HG02943 (cell line): ENCODE data around the gene AUH.

Experiments used
- ATAC-seq: cut with Tn5 transposase; IDR thresholded peaks from one replicate; pipeline ENCODE4 v1.9.1; 2021; ENCODE audit warnings: mild to moderate bottlenecking, low read depth, moderate library complexity; ENCODE audit not compliant: unreplicated experiment

Gene AUH

GRCh38 chr9:91341749-91342148 is 20.0 kb downstream of the AUH start:
- no peak for ATAC-seq

- ATAC-seq, result no peak
Measured at GRCh38 chr9:91341258-91341746, 20.4 kb downstream of the AUH start.

- ATAC-seq, result no peak
Measured at GRCh38 chr9:91340395-91340967, 21.2 kb downstream of the AUH start.

DNA sequence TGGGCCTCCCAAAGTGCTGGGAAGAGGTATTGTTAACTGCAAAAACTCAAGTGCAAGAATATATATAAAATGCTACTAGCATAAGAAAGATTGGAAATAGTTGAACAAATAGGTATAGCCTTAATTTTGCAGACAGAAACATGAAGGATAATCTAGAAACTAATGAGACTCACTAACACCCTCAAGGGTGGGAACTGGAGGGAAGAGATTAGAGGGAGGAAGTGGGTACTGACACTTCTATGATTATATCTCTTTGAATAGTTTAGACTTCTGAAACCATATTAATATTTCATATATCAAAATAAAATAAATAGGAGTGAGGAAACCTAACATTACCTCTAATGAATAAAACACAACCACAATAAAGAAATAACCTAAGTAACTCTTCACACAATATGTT is 23.0 kb downstream of the AUH start:
- ATAC-seq, result no peak

DNA sequence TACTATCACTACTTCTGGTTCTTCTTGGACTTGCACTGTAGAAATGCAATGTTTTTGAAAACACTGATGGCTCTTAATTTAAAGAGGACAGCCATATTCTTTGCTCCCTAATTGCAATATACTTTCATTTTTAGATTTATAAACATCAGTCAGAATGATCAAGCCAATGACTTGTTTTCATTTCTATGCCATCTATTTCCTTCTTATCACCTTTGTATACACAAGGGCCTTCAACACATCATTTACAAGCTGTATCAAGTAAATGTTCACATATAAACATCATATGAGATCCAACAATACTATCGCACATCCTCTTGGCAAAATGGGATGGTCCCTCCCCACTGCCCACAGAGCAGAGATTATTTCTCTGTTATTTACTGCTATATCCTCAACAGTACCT is 24.9 kb downstream of the AUH start:
- no peak for ATAC-seq

DNA sequence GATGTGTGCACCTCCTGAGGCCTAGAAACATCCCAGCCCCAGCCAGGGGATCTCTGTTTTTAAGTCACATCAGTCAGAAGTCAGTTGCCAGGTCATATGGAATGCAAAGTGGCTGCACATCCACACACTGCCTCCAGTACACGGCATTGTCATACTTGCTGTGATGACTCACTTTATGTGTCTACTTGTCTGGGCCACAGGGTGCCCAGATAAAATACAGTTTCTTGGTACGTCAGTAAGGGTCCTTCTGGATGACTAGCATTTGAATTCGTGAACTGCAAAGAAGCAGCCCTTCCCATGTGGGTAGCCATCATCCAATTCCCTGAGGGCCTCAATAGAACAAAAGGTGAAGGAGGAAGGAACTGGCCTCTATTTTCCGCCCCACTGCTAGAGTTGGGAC is 27.7 kb downstream of the AUH start:
- no peak for ATAC-seq

DNA sequence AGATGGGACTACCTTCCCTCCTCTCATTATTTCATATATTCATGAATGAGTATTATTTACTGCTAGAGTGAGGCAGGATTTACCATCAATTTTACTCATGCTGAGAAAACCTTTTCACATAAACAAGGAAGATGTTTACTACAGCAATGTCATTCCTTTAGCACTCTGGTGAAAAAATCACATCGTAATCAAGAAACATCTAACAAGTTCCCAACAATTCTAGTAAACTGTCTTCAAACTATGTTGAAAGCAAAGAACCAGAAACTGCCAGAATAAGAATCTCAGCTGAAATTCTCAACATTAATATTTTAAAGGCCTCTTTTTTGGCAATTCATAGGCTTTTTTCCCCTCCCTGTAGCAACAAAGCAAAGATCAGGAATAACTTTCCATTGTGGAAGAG is 28.2 kb downstream of the AUH start:
- ATAC-seq, result no peak

GRCh38 chr9:91332546-91333231 is 29.0 kb downstream of the AUH start:
- ATAC-seq, result no peak

DNA sequence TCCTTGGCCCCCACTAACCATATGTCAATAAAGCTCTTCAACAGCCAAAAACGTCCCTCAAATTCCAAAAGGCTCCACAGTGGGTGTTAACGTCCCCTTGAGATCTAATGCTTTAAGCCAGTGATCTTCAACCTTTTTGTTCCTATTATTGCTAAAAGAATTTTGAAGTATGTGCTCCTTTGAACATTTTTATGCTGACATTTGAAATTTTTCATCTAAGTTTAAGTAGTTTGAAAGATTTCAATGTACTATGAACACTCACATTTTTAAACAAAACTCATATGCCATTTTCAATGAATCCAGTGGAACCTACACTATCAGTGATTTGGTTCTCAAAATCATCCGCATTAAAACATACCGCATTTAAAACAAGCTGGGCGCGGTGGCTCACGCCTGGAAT is 29.9 kb downstream of the AUH start:
- no peak for ATAC-seq

GRCh38 chr9:91328186-91328585 is 33.5 kb downstream of the AUH start:
- ATAC-seq, result no peak

GRCh38 chr9:91321691-91322090 is 40.0 kb downstream of the AUH start:
- ATAC-seq, result no peak

DNA sequence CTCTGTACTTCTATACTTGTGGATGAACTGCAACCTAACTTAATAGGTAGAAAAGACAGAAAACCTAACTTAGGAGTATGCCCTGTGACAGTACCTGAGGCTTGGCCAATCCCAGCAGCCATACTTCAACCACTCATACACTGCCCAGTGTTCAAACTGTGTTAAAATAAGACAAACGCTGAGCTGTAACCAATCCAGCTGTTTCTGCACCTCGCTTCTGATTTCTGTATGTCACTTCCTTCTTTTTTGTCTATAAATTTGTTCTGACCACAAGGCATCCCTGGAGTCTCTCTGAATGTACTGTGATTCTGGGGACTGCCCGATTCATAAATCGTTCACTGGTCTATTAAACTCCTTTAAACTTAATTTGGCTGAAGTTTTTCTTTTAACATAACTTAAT is 41.4 kb downstream of the AUH start:
- ATAC-seq, result no peak

- ATAC-seq, result no peak
Measured at GRCh38 chr9:91316093-91316492, 45.6 kb downstream of the AUH start.

DNA sequence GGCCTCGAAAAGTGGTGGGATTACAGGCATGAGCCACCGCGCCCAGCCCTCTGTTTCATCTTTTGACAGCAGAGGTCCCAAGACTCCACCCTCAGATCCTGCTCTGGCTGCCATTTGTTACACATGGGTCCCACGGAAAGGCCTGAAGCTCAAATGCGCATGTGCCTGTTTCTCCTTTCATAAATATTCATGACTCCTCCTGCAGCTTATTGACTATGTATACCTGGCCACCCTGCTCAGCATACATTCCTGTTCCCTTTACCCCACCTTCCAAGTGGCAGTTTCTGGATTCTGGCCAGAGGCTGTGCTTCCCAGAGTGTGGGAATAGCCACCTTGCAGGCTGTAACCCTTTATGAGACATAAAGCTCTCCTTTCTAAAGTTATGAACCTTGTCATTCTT is 46.5 kb downstream of the AUH start:
- ATAC-seq, result no peak

GRCh38 chr9:91312717-91313325 is 48.9 kb downstream of the AUH start:
- ATAC-seq, result no peak

- ATAC-seq, result no peak
Measured at GRCh38 chr9:91310037-91310436, 51.7 kb downstream of the AUH start.

DNA sequence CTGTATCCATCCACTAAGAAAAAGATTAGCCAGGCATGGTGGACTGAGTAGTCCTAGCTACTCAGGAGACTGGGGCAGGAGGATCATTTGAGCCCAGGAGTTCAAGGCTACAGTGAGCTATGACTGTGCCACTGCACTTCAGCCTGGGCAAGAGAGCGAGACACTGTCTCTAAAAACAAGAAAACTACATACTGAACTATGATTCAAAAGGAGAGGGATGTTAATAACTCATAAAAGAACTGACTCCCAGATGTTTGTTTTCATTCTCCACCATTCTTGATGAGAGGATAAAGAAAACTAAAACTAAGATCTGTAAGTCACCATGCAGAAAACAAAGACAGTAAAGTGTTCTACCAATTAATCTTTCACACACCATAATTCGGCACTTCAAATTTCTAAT is 53.5 kb downstream of the AUH start:
- ATAC-seq, result no peak

DNA sequence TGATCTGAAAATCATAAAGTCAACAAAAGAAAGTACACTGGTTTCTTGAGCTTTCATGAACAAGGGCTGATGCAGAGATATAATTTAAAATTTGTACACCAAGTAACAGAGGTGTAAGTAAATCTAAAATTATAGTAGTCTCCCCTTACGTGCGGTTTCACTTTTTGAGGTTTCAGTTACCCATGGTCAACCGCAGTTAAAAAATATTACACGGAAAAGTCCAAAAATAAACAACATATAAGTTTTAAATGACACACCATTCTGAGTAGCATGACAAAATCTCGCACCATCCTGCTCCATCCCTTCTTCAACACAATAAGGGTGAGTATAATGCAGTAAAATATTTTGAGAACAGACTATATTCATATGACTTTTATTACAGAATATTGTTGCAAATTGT is 54.4 kb downstream of the AUH start:
- ATAC-seq, result no peak

DNA sequence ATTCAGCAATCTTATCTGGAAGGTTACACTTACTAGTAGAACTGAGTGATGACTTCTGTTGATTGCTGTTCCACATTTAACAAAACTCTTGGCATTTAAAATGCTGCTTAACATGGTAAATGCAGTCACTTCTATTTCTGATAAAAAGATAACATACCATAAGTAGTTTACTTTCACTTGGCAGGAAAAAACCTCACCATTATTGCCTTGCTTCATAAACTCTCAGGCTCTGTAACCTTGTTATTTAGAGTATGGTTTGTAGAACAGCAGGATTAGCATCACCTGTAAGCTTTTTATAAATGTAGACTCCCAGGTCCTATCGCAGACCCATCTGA is 55.5 kb downstream of the AUH start:
- ATAC-seq, result no peak

DNA sequence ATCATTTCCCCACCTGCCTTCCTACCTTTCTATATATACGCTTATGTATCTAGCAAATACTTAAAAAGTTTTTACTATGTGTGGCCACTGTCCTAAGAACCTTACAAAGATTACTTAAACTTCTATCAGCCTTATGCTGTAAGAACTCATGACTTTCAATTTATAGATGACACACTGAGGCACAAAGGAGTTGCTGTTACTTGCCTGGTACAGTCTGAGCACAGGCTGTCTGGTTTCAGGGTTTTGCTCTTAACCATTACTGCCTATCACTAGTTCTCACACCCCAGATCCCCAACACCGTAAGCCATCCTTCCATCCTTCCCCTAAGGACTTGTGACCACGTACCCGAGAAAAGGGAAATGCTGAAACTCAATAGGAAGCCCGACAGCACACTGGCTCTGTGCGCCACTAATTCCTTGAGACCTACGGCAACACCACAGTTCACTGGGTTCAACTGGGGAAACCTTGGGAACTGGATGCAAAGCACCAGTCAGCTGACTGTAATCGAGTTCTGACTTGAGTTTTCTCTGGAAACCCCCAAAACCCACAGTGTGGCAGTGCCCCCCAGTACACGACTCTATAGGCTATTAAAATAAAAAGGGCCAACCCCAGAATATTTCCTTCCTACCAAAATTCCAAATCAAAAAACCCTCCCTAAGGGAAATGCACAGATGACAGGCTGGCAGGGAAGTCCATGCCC is 56.0 kb downstream of the AUH start:
- no peak for ATAC-seq

DNA sequence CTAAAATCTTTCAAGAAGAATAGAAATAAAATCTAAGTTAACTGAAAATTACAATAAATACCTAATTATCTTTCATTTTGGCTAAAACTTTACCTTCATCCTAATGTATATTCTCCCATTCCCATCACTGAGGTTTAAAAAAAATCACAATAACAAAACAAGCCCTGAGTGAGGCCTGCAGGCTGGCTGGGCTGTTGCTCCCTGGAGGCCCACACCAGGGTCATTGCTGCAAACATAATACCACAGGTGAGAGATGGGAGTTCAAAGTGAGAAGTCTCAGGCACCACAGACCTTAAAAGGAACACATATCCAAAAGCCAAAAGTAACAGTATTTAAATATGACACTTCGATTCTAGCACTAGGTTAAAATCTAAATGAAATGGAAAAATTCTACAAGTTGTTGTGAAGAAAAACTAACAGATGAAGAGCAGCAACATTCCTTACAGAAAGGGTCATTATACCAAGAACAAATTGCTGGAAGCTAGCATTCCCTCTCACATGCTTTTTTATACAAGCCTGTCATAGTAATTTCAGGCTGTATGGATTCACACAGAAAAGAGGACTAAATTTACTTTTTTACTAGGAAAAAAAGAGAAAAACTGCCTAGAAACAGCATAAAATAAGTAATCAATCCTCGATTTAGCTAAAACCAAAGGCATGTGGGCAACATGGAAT is 57.8 kb downstream of the AUH start:
- no peak for ATAC-seq
